DMS53 treated with DMSO at 0.1 percent for 48 hours (cell line): ENCODE results near the gene ZNF592.
"Not testable (repeated sequence)": the region's sequence is repeated elsewhere in the genome, so short reads cannot be mapped to it uniquely, and the experiment has no call there.

Experiments
- DNase-seq: peaks from one replicate; lab custom pipeline; 2025; ENCODE audit not compliant: unreplicated experiment; lab: John Stamatoyannopoulos, UW

ZNF592 gene, protein sequence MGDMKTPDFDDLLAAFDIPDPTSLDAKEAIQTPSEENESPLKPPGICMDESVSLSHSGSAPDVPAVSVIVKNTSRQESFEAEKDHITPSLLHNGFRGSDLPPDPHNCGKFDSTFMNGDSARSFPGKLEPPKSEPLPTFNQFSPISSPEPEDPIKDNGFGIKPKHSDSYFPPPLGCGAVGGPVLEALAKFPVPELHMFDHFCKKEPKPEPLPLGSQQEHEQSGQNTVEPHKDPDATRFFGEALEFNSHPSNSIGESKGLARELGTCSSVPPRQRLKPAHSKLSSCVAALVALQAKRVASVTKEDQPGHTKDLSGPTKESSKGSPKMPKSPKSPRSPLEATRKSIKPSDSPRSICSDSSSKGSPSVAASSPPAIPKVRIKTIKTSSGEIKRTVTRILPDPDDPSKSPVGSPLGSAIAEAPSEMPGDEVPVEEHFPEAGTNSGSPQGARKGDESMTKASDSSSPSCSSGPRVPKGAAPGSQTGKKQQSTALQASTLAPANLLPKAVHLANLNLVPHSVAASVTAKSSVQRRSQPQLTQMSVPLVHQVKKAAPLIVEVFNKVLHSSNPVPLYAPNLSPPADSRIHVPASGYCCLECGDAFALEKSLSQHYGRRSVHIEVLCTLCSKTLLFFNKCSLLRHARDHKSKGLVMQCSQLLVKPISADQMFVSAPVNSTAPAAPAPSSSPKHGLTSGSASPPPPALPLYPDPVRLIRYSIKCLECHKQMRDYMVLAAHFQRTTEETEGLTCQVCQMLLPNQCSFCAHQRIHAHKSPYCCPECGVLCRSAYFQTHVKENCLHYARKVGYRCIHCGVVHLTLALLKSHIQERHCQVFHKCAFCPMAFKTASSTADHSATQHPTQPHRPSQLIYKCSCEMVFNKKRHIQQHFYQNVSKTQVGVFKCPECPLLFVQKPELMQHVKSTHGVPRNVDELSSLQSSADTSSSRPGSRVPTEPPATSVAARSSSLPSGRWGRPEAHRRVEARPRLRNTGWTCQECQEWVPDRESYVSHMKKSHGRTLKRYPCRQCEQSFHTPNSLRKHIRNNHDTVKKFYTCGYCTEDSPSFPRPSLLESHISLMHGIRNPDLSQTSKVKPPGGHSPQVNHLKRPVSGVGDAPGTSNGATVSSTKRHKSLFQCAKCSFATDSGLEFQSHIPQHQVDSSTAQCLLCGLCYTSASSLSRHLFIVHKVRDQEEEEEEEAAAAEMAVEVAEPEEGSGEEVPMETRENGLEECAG (N-terminal part only)

DNA sequence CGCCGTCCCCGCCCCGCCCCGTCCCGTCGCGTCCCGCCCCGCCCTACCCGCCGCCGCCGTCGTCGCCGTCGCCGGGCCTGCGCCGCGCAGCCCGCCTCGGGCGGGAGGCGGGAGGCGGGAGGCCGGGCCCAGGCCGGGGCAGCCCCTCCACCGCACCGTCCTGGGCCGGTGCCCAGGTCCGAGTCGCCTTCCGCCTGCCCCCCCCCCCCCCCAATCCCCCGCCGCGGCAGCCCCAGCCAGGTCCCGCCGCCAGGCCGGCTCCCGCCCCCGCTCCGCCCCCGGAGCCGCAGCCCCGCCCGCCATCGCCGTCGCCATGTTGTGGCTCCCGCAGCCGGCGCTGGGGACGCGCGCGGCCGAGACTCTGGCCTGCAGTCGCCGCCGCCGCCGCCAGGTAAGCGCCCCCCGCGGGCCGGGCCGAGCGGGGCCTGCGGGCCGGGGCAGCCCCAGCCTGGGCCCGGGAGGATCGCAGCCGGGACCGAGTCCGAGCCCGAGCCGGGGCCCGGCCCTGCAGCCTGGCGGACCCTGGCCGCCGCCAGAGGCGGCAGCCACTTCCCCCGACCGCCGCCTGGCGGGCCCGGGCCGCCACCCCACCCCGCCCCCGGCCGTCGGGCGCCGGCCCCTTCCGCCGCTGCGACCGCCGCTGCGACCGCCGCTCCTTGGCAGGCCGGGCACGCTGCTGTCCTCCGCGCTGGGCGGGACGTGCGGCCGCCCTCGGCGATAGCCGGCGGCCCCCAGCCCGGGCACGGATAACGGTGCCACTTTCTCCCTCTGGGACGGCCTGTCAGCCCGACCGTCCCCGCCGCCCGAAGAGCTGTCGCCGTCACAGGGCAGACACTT, at the start of gene ZNF592:
ZNF592 (plus strand) TSS at position 319 of the 837 bp plus-strand sequence. CDS start 34,084 bp downstream, outside the sequence.
- DNase-seq, result peak; percentile 31

DNA sequence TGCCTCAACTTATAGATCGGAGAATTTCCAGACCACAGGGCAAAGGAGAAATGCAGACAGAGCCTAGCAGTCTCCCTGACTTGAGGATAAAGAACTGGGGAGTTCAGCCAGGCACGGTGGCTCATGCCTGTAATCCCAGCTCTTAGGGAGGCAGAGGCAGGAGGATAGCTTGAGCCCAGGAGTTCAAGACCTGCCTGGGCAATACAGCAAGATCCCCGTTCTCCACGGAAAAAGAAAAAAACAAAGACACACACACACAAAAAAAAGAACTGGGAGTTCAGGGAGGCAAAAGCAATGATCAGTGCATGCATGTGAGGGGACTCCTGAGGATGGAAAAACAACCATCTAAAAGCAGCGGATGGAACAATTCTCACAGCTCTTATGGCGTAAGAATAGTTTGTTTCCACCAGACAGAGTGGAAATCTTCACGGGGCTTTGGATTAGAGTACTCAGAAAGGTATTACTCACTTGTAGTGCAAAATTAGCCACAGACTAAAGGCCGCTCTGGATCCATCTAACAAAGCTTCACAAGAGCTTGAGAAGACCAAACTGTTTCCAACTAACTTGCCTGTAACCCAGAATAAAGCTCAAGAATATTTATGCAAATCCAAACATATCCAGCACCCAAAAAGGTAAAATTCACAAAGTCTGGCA, 48.7 kb upstream of the ZNF592 start:
- DNase-seq, result no peak

DNA sequence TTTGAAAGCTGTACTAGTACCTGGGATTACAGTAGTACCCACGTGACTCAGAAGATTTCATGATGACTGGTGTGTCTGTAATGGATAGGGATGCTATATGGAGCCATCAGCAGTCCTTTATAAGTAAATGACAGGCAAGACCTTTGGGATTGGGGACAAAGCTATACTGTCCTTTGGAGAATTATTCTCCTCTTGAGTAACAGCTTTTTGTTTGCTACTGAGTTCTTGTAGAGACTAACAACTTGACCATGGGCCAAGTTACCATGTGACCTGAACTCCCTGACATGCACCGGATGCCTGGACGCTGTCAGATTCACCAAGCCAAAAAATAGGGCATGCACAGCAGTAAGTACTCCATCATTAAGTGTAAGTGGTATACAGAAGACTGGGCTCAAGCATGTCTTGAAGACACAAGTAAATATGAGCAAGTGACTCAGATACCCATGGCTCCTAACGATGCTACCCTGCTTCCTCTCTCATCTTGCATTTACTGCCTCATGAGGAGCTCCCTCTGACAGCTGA, 45.4 kb upstream of the ZNF592 start:
- no peak for DNase-seq

DNA sequence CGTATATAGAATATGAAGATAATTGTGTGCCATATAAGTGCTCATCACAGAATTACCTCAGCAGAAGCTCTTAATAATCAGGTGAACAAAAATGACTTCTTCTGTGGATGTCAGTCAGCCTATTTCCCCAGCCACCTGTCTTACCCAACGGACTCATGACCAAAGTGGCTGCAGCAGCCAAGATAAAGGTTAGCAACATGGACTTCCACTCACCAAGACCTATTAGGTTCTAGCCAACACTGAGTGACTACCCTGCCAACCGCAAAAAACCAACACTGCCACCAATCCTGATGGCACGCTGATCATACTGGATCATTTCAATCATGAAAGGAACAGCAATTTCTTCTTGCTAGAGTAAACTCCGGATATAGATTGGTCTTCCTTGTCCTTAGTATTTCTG, 44.6 kb upstream of the ZNF592 start:
- DNase-seq, result no peak

DNA sequence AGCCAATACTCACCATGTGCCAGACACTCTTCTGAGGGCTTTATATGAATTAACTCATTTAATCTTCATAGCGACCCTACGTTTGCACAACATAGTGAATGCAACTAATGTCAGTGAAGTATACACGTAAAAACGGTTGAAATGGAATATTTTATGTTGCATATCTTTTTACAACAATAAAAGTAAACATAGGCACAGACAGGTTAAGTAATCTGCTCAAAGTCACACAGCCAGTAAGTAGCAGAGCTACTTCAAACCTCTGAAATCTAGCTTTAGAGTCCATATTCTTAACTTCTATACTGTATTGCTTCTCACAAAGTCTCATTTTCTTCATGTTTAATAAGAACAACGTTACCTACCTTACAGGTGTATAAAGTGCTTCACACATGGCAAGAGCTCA, 34.0 kb upstream of the ZNF592 start:
- DNase-seq, result no peak

DNA sequence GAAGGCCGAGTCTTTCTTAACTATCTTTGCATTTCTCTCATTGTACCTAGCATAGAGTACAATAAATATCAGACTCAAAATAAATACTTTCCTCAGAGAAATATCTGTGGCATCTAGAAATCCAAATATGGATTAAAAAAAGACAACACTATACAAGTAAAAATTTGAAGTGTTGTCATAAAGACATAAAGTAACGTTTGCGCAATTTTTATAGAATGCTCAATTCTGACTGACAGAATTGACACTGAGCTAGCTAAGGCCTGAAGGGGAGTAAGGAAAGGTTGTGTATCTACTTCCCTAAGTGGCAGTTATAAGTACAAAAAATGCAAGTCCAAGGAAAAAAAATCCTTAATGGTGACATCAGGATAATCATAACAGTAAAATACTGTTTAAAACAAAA, 33.6 kb upstream of the ZNF592 start:
- no peak for DNase-seq

DNA sequence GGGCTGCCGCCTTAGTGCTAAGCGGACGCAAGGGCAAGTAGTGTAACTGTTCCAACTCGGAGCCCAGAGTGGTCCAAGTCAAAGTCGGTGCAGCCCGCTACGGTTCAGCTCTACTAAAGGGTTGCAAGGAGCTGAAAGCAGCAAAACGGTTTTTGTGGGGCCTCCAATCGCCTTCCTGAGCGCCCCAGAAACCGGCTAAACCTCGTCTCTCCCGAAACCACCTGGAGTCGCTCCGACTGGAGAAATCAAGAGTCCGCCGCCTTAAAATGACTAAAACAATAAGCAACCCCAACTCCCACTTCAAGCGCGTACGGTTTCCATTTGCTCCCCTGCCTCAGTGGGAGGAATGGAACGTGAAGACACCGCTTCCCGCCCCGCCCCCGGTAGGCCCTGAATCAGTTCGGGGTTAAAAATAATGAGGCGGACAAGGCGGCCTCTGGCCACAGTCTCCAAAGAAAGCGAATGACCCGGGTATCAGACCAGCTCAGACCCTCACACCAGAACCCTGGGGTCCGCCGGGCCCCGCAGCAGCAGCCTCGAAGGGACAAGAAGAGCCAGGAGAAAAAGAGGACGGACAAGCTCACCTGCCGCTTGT, 32.9 kb upstream of the ZNF592 start:
- DNase-seq, result no peak

DNA sequence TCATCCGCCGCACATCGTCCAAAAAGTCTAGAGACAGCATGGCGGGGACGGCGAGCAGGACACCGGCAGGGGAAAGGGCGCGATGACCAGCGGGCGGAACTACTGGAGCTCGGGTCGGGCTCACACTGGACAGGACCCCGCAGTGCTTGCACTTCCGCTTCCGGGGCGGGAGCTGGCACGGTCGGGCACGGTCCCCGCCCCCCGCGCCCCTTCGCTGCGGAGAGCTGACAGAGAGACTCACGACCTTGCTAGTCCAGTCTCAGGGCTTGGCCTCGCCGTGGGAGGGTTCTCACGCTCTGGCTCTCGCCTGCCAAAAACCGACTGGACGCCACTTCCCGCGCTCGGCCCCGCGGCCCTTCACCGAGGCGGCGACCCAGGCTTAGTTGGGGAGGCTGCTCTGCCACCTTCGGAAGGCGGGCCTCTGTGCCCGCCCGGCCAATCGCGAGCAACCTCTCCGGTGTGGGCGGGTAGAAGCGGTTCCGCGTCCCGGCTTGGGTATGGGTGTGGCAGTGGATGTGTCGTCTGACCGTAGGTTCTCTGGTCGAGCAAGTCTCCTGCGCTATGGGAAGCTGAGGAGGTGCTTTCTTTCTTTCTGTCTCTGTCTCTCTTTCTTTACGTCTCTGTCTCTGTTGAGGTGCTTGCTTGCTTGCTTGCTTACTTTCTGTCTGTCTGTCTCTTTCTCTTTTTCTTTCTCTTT, 32.2 kb upstream of the ZNF592 start, which contains the start of gene SEC11A:
SEC11A (minus strand) TSS at position 104 of the 697 bp plus-strand sequence; CDS start at position 40, 64 bp downstream.
- peak; percentile 76 for DNase-seq

DNA sequence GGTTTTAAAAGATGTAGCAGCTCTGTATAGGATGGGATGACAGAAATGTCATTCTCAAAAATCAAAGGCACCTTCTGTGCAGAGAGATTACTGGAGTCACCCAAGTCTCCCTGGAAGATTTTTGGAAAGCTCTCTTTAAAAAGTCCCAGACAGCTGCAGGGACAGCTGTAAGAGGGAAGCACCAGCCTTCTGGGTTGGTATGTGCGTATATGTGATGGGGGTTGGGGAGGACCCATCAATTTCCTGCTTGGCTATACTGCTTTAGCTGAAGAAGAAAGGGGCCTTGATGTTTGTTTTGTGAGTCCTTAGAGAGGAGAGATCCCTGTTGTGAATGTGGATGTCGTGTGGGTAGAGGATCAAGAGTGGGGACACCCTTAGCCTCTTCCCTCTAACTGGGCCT, 27.0 kb upstream of the ZNF592 start:
- DNase-seq, result no peak

DNA sequence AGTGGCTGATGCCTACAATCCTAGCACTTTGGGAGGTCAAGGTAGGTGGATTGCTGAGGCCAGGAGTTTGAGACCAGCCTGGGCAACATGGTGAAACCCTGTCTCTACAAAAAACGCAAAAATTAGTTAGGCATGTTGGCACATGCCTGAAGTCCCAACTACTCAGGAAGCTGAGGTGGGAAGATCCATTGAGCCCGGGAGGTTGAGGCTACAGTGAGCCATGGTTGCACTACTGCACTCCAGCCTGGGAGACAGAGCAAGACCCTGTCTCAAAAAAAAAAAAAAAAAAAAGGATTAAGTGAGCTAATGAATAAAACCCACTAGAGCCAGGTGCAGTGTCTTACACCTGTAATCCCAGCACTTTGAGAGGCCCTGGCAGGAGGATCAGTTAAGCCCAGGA, 25.8 kb upstream of the ZNF592 start:
- DNase-seq, result no peak

DNA sequence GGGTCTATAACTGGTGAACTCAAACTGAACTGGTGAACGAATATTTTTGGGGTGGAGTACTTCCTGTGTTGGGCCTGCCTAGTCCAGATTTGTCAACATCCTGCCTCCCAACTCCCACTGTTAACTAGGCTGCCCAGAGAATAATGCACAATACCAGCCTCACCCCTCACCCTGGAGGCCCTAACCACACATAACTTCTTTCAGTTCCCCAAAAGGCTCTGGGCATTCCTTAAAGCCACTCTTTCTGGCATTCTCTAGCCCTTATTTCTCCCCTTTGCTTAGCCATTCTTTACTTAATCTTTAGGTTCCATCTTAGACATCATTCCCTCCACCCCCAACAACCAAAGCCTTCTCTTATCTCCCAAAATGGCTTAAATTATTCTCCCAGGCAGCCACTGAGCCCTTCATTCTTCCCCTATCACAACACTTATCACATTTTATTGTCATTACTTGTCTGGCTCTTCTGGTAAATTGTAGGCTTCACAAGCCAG, 23.3 kb upstream of the ZNF592 start:
- DNase-seq, result no peak

DNA sequence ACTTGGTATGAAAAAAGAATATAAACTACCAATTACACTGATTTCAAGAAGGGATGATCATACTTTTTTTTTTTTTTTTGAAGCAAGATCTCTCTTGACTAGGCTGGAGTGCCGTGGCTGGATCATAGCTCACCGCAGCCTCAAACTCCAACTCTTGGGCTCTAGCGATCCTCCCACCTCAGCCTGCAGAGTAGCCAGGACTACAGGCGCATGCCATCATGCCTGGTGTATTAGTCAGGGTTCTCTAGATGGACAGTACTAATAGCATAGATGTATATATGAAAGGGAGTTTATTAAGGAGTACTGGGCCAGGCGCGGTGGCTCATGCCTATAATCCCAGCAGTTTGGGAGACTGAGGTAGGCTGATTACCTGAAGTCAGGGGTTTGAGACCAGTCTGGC, 21.0 kb upstream of the ZNF592 start:
- DNase-seq, result no peak

DNA sequence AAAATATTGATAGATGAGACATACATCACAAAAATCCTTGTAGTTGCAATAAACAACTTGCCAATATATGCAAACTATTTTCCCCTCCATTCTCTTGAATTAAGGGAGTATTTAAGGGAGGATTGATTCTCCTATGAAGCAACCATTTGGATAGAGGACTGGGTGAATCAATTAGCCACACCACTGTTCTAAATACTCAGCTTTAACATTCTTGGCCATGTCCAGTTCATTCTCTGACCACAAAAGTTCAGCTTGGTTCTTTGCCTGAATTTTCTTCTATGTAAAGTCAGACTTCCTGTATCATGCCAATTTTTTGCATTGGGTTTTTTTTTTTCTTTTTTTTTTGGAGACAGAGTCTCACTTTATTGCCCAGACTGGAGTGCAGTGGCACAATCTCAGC, 16.6 kb upstream of the ZNF592 start:
- no peak for DNase-seq

DNA sequence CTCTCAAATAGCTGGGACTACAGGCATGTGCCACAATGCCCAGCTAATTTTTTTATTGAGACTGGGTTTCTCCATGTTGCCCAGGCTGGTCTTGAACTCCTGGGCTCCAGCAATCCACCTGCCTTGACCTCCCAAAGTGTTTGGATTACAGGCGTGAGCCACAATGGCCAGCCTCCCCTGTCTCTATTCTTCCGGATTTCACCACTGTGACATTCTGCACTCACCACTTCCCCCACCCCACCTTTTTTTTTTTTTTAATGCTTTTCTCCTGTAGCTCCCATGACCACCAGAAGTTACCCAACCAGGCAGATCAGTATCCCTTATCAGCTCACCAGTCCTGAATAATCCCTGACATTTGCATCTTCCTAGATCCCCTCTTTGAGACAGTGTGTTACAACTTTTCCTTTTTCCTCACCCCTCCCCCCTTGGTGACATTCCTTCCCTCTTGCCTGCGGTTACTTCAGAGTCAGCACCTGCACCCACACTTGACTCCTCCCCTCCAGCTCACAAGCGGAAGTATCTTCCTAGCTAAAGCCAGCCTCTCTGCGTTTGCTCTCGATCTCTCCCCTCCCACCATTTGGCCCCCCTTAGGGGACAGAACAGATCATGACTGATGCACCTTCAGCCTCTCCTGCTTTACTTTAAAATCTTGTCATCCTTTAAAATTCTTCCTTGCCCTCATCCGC, 13.5 kb upstream of the ZNF592 start:
- peak; percentile 75 for DNase-seq

DNA sequence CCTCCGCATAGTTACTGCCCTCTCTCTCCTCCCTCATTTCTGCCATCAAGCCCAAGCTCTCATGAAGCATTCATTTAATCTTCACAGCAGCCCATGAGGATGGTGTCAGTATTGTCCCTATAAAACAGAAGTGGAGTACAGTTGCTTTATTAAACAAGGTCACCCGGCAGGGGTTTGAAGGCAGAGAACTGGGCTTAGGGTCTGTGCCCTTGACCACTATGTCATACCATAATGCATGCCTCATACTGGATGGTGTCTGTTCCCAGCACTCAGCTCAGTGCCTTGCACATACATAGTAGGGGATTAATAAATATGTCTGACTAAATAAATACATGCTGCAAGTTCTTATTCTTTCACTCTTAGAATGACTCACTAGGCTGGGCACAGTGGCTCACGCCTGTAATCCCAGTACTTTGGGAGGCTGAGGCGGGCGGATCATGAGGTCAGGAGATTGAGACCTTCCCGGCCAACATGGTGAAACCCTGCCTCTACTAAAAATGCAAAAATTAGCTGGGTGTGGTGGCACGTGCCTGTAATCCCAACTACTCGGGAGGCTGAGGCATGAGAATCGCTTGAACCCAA, 12.8 kb upstream of the ZNF592 start:
- DNase-seq, result not testable (repeated sequence)

DNA sequence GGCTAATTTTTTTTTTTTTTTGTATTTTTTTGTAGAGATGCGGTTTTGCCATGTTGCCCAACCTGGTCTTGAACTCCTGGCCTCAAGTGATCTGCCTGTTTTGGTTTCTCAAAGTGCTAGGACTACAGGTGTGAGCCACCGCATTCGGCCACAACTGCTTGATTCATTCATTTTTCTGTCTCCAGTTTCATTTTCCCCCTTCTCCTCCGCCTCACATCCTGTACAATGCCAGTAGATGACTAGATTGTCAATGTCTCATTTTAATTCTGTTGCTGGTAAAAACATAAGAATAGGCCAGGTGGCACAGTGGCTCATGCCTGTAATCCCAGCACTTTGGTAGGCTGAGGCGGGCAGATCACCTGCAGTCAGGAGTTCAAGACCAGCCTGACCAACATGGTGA, 12.0 kb upstream of the ZNF592 start:
- DNase-seq, result no peak

DNA sequence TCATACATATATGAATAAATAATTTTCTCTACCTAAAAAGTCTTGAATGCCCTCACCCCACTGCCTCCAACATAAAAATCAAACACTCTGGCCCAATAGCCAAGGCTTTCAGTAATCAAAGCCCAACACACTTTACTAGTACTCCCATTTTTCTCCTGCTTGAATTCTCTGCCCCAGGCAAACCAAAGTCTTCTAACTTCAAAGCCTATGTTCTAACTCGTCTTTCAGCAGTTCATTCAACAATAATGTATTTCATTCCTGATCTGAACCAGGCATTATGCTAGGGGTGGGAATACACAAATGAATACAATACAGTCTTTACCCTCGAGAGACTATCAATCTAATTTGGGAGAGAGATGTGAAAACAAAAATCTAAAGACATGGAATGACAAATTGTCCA, 11.4 kb upstream of the ZNF592 start:
- DNase-seq, result no peak

DNA sequence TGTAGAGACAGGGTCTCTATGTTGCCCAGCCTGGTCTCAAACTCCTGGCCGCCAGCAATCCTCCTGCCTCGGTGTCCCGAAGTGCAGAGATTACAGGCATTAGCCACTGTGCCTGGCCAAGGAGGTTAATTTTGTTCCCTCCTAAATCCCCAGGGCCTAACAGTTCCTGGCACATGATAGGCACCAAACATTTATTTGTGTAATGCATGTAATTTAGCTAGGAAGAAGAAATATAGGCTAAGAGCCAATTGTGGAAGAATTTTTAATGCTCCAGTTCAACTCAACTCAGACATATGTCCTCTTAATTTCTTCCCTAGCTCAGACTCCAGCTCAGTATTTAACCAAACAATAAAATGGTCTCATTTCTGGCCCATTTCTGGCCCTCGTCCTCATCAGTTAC, 7.7 kb upstream of the ZNF592 start:
- DNase-seq, result no peak
